NCI-H1930 (cell line): ENCODE results near the gene TMSB10.
"Not testable (repeated sequence)": the region's sequence is repeated elsewhere in the genome, so short reads cannot be mapped to it uniquely, and the experiment has no call there.

Source experiments
- DNase-seq, 2 experiments: peaks; one replicate each; lab custom pipeline; 2025; lab: John Stamatoyannopoulos, UW

TMSB10 gene

DNA sequence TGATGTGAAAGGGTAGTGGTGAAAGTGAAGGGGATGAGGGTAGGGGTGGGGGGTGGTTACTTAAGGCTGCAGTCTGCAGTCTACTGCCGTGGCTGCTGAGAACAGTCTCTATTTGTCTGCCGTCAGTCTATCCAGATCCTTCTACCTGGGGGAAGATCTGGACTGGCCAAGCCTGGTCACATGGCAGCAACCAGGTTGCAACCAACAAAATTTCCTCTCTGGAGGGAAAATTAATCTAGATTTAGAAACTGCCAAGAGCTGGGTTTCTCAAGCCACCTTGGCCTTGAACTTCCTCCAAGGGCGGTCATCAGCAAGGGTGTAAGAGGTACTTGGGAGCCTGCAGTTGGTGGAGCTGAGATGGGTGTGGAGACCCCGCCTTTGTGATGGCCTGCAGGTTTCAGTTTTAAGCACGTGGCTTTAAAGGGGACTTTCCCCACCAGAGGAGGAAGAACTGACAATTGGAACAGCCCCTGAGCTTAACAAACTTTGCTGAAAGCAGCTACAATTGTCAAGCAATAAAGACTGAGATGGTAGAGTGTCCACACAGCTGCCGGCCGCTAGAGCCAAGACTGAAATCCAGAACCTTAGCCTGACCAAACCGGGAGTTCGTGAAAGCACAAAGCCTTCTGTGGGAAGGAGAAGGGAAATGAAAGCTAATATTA, 34.1 kb downstream of the TMSB10 start:
- DNase-seq = no peak

- no peak for DNase-seq
These were observed 34.6 kb downstream of the TMSB10 start for GRCh38 chr2:84940088-84940470.

GRCh38 chr2:84940831-84941412, 35.5 kb downstream of the TMSB10 start:
- no peak for DNase-seq

- DNase-seq = no peak
These were observed 36.7 kb downstream of the TMSB10 start for GRCh38 chr2:84942166-84942565.

- no peak for DNase-seq
These were observed 37.5 kb downstream of the TMSB10 start for GRCh38 chr2:84942964-84943421.

DNA sequence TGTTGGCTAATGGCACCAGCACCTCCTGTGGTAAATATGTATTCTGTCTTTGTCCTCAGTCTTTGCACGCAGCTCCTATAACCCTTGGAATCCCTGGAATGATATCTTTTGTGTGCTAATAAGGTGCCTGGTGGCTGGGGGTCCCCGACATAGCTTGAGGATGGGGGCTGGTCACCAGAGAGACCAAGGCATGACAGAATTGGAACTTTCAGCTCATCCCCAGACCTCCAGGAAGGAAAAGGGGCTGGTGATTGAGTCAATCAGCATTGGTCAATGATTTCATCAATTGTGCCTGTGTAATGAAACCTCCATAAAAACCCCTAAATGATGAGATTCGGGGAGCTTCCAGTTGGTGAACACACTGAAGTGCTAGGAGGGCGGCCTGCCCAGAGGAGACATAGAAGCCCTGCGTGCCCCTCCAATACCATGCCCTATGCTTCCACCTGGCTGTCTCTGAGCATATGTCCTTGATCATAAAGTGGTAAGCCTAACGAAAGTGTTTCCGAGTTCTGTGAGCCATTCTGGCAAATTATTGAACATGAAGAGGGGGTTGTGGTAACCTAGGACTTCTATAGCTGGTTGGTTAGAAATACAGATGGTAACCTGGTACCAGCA, 38.9 kb downstream of the TMSB10 start:
- no peak for DNase-seq

DNA sequence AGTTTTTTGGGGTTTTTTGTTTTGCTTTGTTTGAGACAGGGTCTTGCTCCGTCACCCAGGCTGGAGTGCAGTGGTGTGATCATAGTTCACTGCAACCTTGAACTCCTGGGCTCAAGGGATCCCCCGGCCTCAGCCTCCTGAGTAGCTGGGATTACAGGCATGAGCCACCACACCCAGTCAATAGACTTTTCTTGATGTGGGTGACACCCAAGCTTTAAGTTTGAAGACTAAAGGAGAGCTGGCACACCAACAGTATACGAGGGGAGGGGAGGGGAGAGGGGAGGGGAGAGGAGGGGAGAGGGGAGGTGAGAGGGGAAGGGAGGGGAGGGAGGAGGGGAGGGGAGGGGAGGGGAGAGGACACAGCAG, 40.4 kb downstream of the TMSB10 start:
- not testable (repeated sequence) for DNase-seq

GRCh38 chr2:84946204-84947009, 41.0 kb downstream of the TMSB10 start:
- DNase-seq = no peak

DNA sequence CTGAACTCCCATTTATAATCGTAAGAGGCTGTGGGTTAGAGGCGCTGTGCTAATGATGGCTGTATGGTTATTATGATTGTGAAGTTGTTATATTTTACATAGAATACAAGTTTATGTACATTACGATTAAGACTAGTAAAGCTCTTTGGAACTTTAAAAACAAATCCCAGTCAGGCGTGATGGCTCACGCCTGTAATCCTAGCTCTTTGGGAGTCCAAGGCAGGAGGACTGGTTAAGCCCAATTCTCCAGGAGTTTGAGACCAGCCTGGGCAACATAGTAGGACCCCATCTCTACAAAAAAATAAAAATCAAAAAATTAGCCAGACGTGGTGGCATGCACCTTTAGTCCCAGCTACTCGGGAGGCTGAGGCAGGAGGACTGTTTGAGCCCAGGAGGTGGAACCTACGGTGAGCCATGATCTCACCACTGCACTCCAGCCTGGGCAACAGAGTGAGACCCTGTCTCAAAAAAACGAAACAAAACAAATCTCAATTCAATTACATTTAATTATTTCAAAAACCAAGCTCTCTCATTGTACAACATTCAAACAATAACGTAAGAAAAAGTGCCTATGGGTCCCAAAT, 41.6 kb downstream of the TMSB10 start:
- no peak for DNase-seq

- DNase-seq = no peak
These were observed 48.1 kb downstream of the TMSB10 start for GRCh38 chr2:84953535-84953934.

GRCh38 chr2:84954329-84954728, 48.9 kb downstream of the TMSB10 start:
- DNase-seq = no peak
